ENCODE data around the gene OR8G5.

Gene OR8G5

GRCh38 chr11:124277804-124278203 lies 21.6 kb downstream of the OR8G5 start (continued):
- TF ChIP-seq ZNF518A (tag by site-specific recombination; conservative IDR thresholded peaks at IDR 0.05; ENCODE audit: low read depth) (no peak), ZNF311 (tag by site-specific recombination; IDR thresholded peaks at IDR 0.05; ENCODE audit: borderline replicate concordance) (no peak)

- CTCF ChIA-PET: no interaction called here
- TF ChIP-seq ZNF645 (tag by site-specific recombination; IDR thresholded peaks at IDR 0.05) (no peak), KLF1 (tag by site-specific recombination; IDR thresholded peaks at IDR 0.05) (no peak), RBAK (tag by site-specific recombination; IDR thresholded peaks at IDR 0.05) (no peak), PRDM6 (tag by site-specific recombination; IDR thresholded peaks at IDR 0.05) (no peak), YY2 (tag by site-specific recombination; IDR thresholded peaks at IDR 0.05) (no peak), OSR2 (tag by site-specific recombination; IDR thresholded peaks at IDR 0.05) (no peak), ZBTB1 (tag by site-specific recombination; IDR thresholded peaks at IDR 0.05) (no peak), ZNF416 (tag by site-specific recombination; IDR thresholded peaks at IDR 0.05) (no peak), ZNF138 (tag by site-specific recombination; IDR thresholded peaks at IDR 0.05; ENCODE audit: borderline replicate concordance) (no peak)
Measured at GRCh38 chr11:124278261-124278660, 22.1 kb downstream of the OR8G5 start.

GRCh38 chr11:124285610-124286344 lies 29.6 kb downstream of the OR8G5 start:
- Histone ChIP-seq H3K27ac (ENCODE audit: extremely low read depth, low read depth, low read length) (no peak overlapping the region), H3K36me3 (ENCODE audit: control insufficient read depth in 2 of 2, insufficient read depth in 1 of 2, low read length in 2 of 2) (no peaks in the 10 kb centered on the region), H3K4me3 (ENCODE audit: low read depth, low read length) (no peak overlapping the region), H3K4me1 (ENCODE audit: control insufficient read depth, insufficient read depth, low read length) (no peaks in the 10 kb centered on the region), H3K9me3 (ENCODE audit: control insufficient read depth, insufficient read depth, low read depth, low read length) (no peaks in the 10 kb centered on the region)
- POLR2A ChIA-PET: no interaction called here
- CTCF ChIA-PET: no interaction called here
- TF ChIP-seq SCRT1 (tag by site-specific recombination; IDR thresholded peaks at IDR 0.05; ENCODE audit: borderline replicate concordance) (no peak), ZNF433 (tag by site-specific recombination; IDR thresholded peaks at IDR 0.05; ENCODE audit: low read depth) (no peak), ZNF184 (tag by site-specific recombination; IDR thresholded peaks at IDR 0.05) (no peak), BCL11B (tag by site-specific recombination; IDR thresholded peaks at IDR 0.05; ENCODE audit: low read depth) (no peak), ZBTB11 (tag by site-specific recombination; conservative IDR thresholded peaks at IDR 0.05; ENCODE audit: low read depth) (no peak), PRDM10 (tag by site-specific recombination; IDR thresholded peaks at IDR 0.05) (no peak), ZEB2 (tag by site-specific recombination; IDR thresholded peaks at IDR 0.05) (no peak)

More at GRCh38 chr11:124278261-124278660, 22.1 kb downstream of the OR8G5 start:
- no peak overlapping the region for H3K4me3 ChIP-seq (ENCODE audit: low read depth, low read length)
- no peak overlapping the region for H3K27ac ChIP-seq (ENCODE audit: extremely low read depth, low read depth, low read length)
- POLR2A ChIA-PET: no interaction called here
- H3K9me3 ChIP-seq (ENCODE audit: control insufficient read depth, insufficient read depth, low read depth, low read length): no peaks in the 10 kb centered on the region
- H3K4me1 ChIP-seq (ENCODE audit: control insufficient read depth, insufficient read depth, low read length): no peaks in the 10 kb centered on the region
- H3K36me3 ChIP-seq (ENCODE audit: control insufficient read depth in 2 of 2, insufficient read depth in 1 of 2, low read length in 2 of 2): no peaks in the 10 kb centered on the region

All from HEK293 (cell line).